Rectal smooth muscle tissue (tissue), 1 donor: Measurements from ENCODE around the gene GTF3C5.
"Not testable (repeated sequence)": the region's sequence is repeated elsewhere in the genome, so short reads cannot be mapped to it uniquely, and the experiment has no call there.

Experiments used
- H3K27ac ChIP-seq: one replicate; pipeline ENCODE4 v1.7.0; 2013; ENCODE audit warnings: low read depth, low read length, inconsistent platforms
- H3K27me3 ChIP-seq: one replicate; pipeline ENCODE4 v1.7.0; 2013; ENCODE audit warnings: low read length; ENCODE audit not compliant: control insufficient read depth, insufficient read depth
- H3K36me3 ChIP-seq: one replicate; pipeline ENCODE4 v1.7.0; 2013; ENCODE audit warnings: low read length; ENCODE audit not compliant: control insufficient read depth, insufficient read depth
- H3K4me1 ChIP-seq: one replicate; pipeline ENCODE4 v1.7.0; 2013; ENCODE audit warnings: low read length; ENCODE audit not compliant: control insufficient read depth, insufficient read depth
- H3K4me3 ChIP-seq: one replicate; pipeline ENCODE4 v1.7.0; 2013; ENCODE audit warnings: low read length
- H3K9ac ChIP-seq: one replicate; pipeline ENCODE4 v1.7.0; 2013; ENCODE audit warnings: low read length

GTF3C5 gene

GRCh38 chr9:133023117-133023890 lies 7.5 kb upstream of the GTF3C5 start:
- Histone ChIP-seq H3K36me3 (no peaks in the 10 kb centered on the region), H3K9ac (no peak overlapping the region), H3K4me3 (no peak overlapping the region), H3K27ac (no peak overlapping the region), H3K4me1 (no peaks in the 10 kb centered on the region), H3K27me3 (no peaks in the 10 kb centered on the region)

GRCh38 chr9:133026426-133026825 lies 4.4 kb upstream of the GTF3C5 start:
- H3K36me3 ChIP-seq, result no peaks in the 10 kb centered on the region
- H3K9ac ChIP-seq, result no peak overlapping the region
- no peaks in the 10 kb centered on the region for H3K27me3 ChIP-seq
- H3K4me1 ChIP-seq, result peaks cover 3% of the 10 kb centered on the region
- H3K27ac ChIP-seq, result no peak overlapping the region
- no peak overlapping the region for H3K4me3 ChIP-seq

GRCh38 chr9:133027134-133027533 lies 3.7 kb upstream of the GTF3C5 start:
- Histone ChIP-seq H3K27me3 (no peaks in the 10 kb centered on the region), H3K36me3 (no peaks in the 10 kb centered on the region), H3K4me3 (no peak overlapping the region), H3K27ac (no peak overlapping the region), H3K9ac (no peak overlapping the region), H3K4me1 (peaks cover 7% of the 10 kb centered on the region)

GRCh38 chr9:133028221-133028620 lies 2.6 kb upstream of the GTF3C5 start:
- peaks cover 7% of the 10 kb centered on the region for H3K4me1 ChIP-seq
- H3K4me3 ChIP-seq, result no peak overlapping the region
- no peaks in the 10 kb centered on the region for H3K27me3 ChIP-seq
- no peak overlapping the region for H3K27ac ChIP-seq
- no peak overlapping the region for H3K9ac ChIP-seq
- no peaks in the 10 kb centered on the region for H3K36me3 ChIP-seq

- Histone ChIP-seq H3K27me3 (no peaks in the 10 kb centered on the region), H3K9ac (peak overlapping the region; percentile 90), H3K36me3 (no peaks in the 10 kb centered on the region), H3K27ac (peak overlapping the region; percentile 78), H3K4me1 (peaks cover 7% of the 10 kb centered on the region), H3K4me3 (peak overlapping the region; percentile 95)
Measured at GRCh38 chr9:133029994-133030316, 842 bp upstream of the GTF3C5 start.

- no peaks in the 10 kb centered on the region for H3K27me3 ChIP-seq
- H3K4me3 ChIP-seq, result peak overlapping the region; percentile 98
- H3K27ac ChIP-seq, result peak overlapping the region; percentile 89
- H3K4me1 ChIP-seq, result peaks cover 7% of the 10 kb centered on the region
- H3K9ac ChIP-seq, result peak overlapping the region; percentile 42
- H3K36me3 ChIP-seq, result no peaks in the 10 kb centered on the region
Measured at GRCh38 chr9:133031130-133031422, 279 bp downstream of the GTF3C5 start.

GRCh38 chr9:133031496-133031911 lies 707 bp downstream of the GTF3C5 start:
- Histone ChIP-seq H3K9ac (no peak overlapping the region), H3K4me1 (peaks cover 7% of the 10 kb centered on the region), H3K36me3 (no peaks in the 10 kb centered on the region), H3K4me3 (peak overlapping the region; percentile 98), H3K27me3 (no peaks in the 10 kb centered on the region), H3K27ac (no peak overlapping the region)

GRCh38 chr9:133032171-133032570 lies 1.4 kb downstream of the GTF3C5 start:
- H3K27me3 ChIP-seq, result no peaks in the 10 kb centered on the region
- peaks cover 7% of the 10 kb centered on the region for H3K4me1 ChIP-seq
- H3K36me3 ChIP-seq, result no peaks in the 10 kb centered on the region
- H3K9ac ChIP-seq, result no peak overlapping the region
- H3K4me3 ChIP-seq, result peak overlapping the region; percentile 98
- no peak overlapping the region for H3K27ac ChIP-seq

- H3K27me3 ChIP-seq, result no peaks in the 10 kb centered on the region
- no peak overlapping the region for H3K4me3 ChIP-seq
- no peak overlapping the region for H3K27ac ChIP-seq
- peaks cover 7% of the 10 kb centered on the region for H3K4me1 ChIP-seq
- no peaks in the 10 kb centered on the region for H3K36me3 ChIP-seq
- no peak overlapping the region for H3K9ac ChIP-seq
Measured at GRCh38 chr9:133035669-133036068, 4.9 kb downstream of the GTF3C5 start.

GRCh38 chr9:133037775-133038515 lies 7.1 kb downstream of the GTF3C5 start:
- Histone ChIP-seq H3K36me3 (peaks cover 9% of the 10 kb centered on the region), H3K4me3 (no peak overlapping the region), H3K4me1 (no peaks in the 10 kb centered on the region), H3K27ac (no peak overlapping the region), H3K27me3 (no peaks in the 10 kb centered on the region), H3K9ac (no peak overlapping the region)

- H3K4me3 ChIP-seq, H3K4me1 ChIP-seq, H3K27ac ChIP-seq, H3K27me3 ChIP-seq, H3K9ac ChIP-seq: not testable (repeated sequence)
- peaks cover 32% of the 10 kb centered on the region for H3K36me3 ChIP-seq
Measured at GRCh38 chr9:133040892-133041479, 10.2 kb downstream of the GTF3C5 start.

- Histone ChIP-seq H3K4me1 (no peaks in the 10 kb centered on the region), H3K27ac (no peak overlapping the region), H3K36me3 (peaks cover 36% of the 10 kb centered on the region), H3K27me3 (no peaks in the 10 kb centered on the region), H3K4me3 (no peak overlapping the region), H3K9ac (no peak overlapping the region)
Measured at GRCh38 chr9:133041958-133042357, 11.2 kb downstream of the GTF3C5 start.
